Hepatocyte (in vitro differentiated cells): Measurements from ENCODE around the gene KRT76.

Experiments used
- CTCF ChIP-seq: fragments of 200-600 bp; sonication (generic); IDR thresholded peaks from 2 replicates; pipeline ENCODE4 v1.5.1; 2016; ENCODE audit warnings: antibody characterized with exemption, mild to moderate bottlenecking; ENCODE audit not compliant: poor library complexity
- EZH2 ChIP-seq: fragments of 200-600 bp; sonication (generic); IDR thresholded peaks from 2 replicates; pipeline ENCODE4 v1.6.1; 2016; ENCODE audit warnings: antibody characterized with exemption, mild to moderate bottlenecking, borderline replicate concordance
- EZH2phosphoT487 ChIP-seq: fragments of 200-600 bp; sonication (generic); IDR thresholded peaks from one replicate; pipeline ENCODE4 v1.6.1; 2018; ENCODE audit warnings: antibody characterized with exemption, mild to moderate bottlenecking, low read depth, moderate library complexity; ENCODE audit not compliant: unreplicated experiment, severe bottlenecking

GRCh38 chr12:52730793-52731192, 46.4 kb downstream of the KRT76 start:
- TF ChIP-seq CTCF (no peak), EZH2 (no peak), EZH2phosphoT487 (no peak)
